ENCODE results near the gene CLEC17A. TPM values are rescaled to one million over a fixed set of nuclear protein-coding genes. Genes with fewer than 3 reads are reported as not detected.

Gene CLEC17A
- total and polyA plus RNA-seq, 2 donors (not counting 1 experiment from before 2014, with no cell fraction given), result 121 to 163 TPM

GRCh38 chr19:14556662-14557188 lies 26.2 kb upstream of the CLEC17A start:
- H3K27me3 ChIP-seq (replicated peaks in 1 of 4; ENCODE audit: control extremely low read depth in 1 of 4, control insufficient read depth in 3 of 4, insufficient read depth in 4 of 4, low read length in 3 of 4), result no peaks in the 10 kb centered on the region
- peaks cover 0 to 3% (median 0%) of the 10 kb centered on the region in 3 donors for H3K9me3 ChIP-seq (ENCODE audit: control extremely low read depth in 1 of 3, control insufficient read depth in 2 of 3, insufficient read depth in 1 of 3, low read length in 2 of 3)
- peaks cover 81% of the 10 kb centered on the region for H4K20me1 ChIP-seq (ENCODE audit: control insufficient read depth, insufficient read depth, low read length, poor library complexity, severe bottlenecking)
- no peak overlapping the region for H3K9ac ChIP-seq (ENCODE audit: low read length)
- WGBS (ENCODE audit: insufficient coverage), result 10% methylated on average over 17 of the region's 18 CpGs
- POLR2A ChIA-PET, result interaction anchor here (0.6 to 1.3 kb wide), 3 partner anchors 38 to 719 kb away, joined by 3 to 5 read pairs (median 4); partner anchors contain the start of gene DNAJB1
- H3K79me2 ChIP-seq (ENCODE audit: control insufficient read depth, insufficient read depth, low read length), result peaks cover 93% of the 10 kb centered on the region
- Mint-ChIP-seq H3K9me3 (ENCODE audit: insufficient read depth) (no peaks in the 10 kb centered on the region), H3K4me3 (peak overlapping the region; percentile 41), H3K27ac (no peak overlapping the region), H3K4me1 (peaks cover 30% of the 10 kb centered on the region), H3K27me3 (no peaks in the 10 kb centered on the region)
- peak overlapping the region; percentile 3 for H2AFZ ChIP-seq (ENCODE audit: insufficient read depth, low read depth, low read length, poor library complexity, severe bottlenecking)
- CTCF ChIA-PET, result interaction anchor here (0.9 to 4.3 kb wide), 20 partner anchors 9 to 218 kb away, joined by 3 to 36 read pairs (median 5); partner anchors contain the start of genes NDUFB7 and ZNF333
- peaks cover 0 to 3% of the 10 kb centered on the region in 2 experiments for H3K36me3 ChIP-seq (replicated peaks in 1 of 2; ENCODE audit: control extremely low read depth in 1 of 2, control insufficient read depth in 1 of 2, extremely low read depth in 1 of 2, insufficient read depth in 2 of 2, low read length in 1 of 2)
- TF ChIP-seq, protein P1, sequence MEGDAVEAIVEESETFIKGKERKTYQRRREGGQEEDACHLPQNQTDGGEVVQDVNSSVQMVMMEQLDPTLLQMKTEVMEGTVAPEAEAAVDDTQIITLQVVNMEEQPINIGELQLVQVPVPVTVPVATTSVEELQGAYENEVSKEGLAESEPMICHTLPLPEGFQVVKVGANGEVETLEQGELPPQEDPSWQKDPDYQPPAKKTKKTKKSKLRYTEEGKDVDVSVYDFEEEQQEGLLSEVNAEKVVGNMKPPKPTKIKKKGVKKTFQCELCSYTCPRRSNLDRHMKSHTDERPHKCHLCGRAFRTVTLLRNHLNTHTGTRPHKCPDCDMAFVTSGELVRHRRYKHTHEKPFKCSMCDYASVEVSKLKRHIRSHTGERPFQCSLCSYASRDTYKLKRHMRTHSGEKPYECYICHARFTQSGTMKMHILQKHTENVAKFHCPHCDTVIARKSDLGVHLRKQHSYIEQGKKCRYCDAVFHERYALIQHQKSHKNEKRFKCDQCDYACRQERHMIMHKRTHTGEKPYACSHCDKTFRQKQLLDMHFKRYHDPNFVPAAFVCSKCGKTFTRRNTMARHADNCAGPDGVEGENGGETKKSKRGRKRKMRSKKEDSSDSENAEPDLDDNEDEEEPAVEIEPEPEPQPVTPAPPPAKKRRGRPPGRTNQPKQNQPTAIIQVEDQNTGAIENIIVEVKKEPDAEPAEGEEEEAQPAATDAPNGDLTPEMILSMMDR (IDR thresholded peaks at IDR 0.05), result peak; percentile 92
- TF ChIP-seq EZH2 (IDR thresholded peaks at IDR 0.05; ENCODE audit: borderline replicate concordance, insufficient read depth, low read depth, low read length, poor library complexity, severe bottlenecking), result no peak
- ATAC-seq (ENCODE audit: low read depth), result peak; percentile 82
- intact Hi-C loops (cut with micrococcal nuclease), result no loop called here
- H3K4me1 ChIP-seq (ENCODE audit: control insufficient read depth in 2 of 2, insufficient read depth in 2 of 2, low read length in 2 of 2), result peaks cover 4 to 19% of the 10 kb centered on the region in 2 donors
- no peak overlapping the region for H3K4me3 ChIP-seq (ENCODE audit: control extremely low read depth in 1 of 5, extremely low read depth in 1 of 5, insufficient read depth in 1 of 5, low read depth in 2 of 5, low read length in 4 of 5)
- H3K4me2 ChIP-seq (replicated peaks; ENCODE audit: low read depth, low read length, poor library complexity, severe bottlenecking), result peak overlapping the region; percentile 74
- DNase-seq, result peak; percentile 80
- H3K27ac ChIP-seq (ENCODE audit: low read length in 2 of 2), result no peak overlapping the region

- Mint-ChIP-seq H3K4me3 (no peak overlapping the region), H3K27me3 (no peaks in the 10 kb centered on the region), H3K27ac (no peak overlapping the region), H3K9me3 (ENCODE audit: insufficient read depth) (no peaks in the 10 kb centered on the region), H3K4me1 (peaks cover 27% of the 10 kb centered on the region)
- Histone ChIP-seq H3K4me1 (ENCODE audit: control insufficient read depth in 2 of 2, insufficient read depth in 2 of 2, low read length in 2 of 2) (peaks cover 4 to 13% of the 10 kb centered on the region in 2 donors), H3K9ac (ENCODE audit: low read length) (no peak overlapping the region), H3K9me3 (ENCODE audit: control extremely low read depth in 1 of 3, control insufficient read depth in 2 of 3, insufficient read depth in 1 of 3, low read length in 2 of 3) (peaks cover 0 to 3% (median 0%) of the 10 kb centered on the region in 3 donors), H3K4me3 (ENCODE audit: control extremely low read depth in 1 of 5, extremely low read depth in 1 of 5, insufficient read depth in 1 of 5, low read depth in 2 of 5, low read length in 4 of 5) (no peak overlapping the region), H3K27me3 (replicated peaks in 1 of 4; ENCODE audit: control extremely low read depth in 1 of 4, control insufficient read depth in 3 of 4, insufficient read depth in 4 of 4, low read length in 3 of 4) (no peaks in the 10 kb centered on the region), H2AFZ (ENCODE audit: insufficient read depth, low read depth, low read length, poor library complexity, severe bottlenecking) (no peak overlapping the region), H3K4me2 (replicated peaks; ENCODE audit: low read depth, low read length, poor library complexity, severe bottlenecking) (no peak overlapping the region), H3K79me2 (ENCODE audit: control insufficient read depth, insufficient read depth, low read length) (peaks cover 85% of the 10 kb centered on the region), H4K20me1 (ENCODE audit: control insufficient read depth, insufficient read depth, low read length, poor library complexity, severe bottlenecking) (peaks cover 84% of the 10 kb centered on the region), H3K36me3 (replicated peaks in 1 of 2; ENCODE audit: control extremely low read depth in 1 of 2, control insufficient read depth in 1 of 2, extremely low read depth in 1 of 2, insufficient read depth in 2 of 2, low read length in 1 of 2) (peaks cover 0 to 6% of the 10 kb centered on the region in 2 experiments), H3K27ac (ENCODE audit: low read length in 2 of 2) (no peak overlapping the region)
- ChIA-PET CTCF (interaction anchor here (1.6 to 3.2 kb wide), 2 partner anchors 13 to 122 kb away, joined by 4 to 16 read pairs; partner anchors contain the start of gene NDUFB7), POLR2A (no interaction called here)
- 95% methylated on average over 19 of the region's 23 CpGs for WGBS (ENCODE audit: insufficient coverage)
- DNase-seq (no peak), ATAC-seq (ENCODE audit: low read depth) (no peak)
- intact Hi-C loops (cut with micrococcal nuclease), result no loop called here
- TF ChIP-seq EZH2 (IDR thresholded peaks at IDR 0.05; ENCODE audit: borderline replicate concordance, insufficient read depth, low read depth, low read length, poor library complexity, severe bottlenecking), result no peak
- TF ChIP-seq, protein P1 (IDR thresholded peaks at IDR 0.05), result no peak
These were observed 24.4 kb upstream of the CLEC17A start for GRCh38 chr19:14558370-14559066.

Measured in B cell (primary cell).